ENCODE results near the gene NCAM1.

NCAM1 gene

GRCh38 chr11:113057038-113057437 lies 95.8 kb downstream of the NCAM1 start:
- Histone ChIP-seq H3K4me1 (ENCODE audit: control insufficient read depth, insufficient read depth, low read length, poor library complexity, severe bottlenecking) (no peaks in the 10 kb centered on the region), H3K4me3 (ENCODE audit: extremely low read depth, insufficient read depth, low read length, poor library complexity, severe bottlenecking) (no peak overlapping the region), H3K27ac (ENCODE audit: low read depth, low read length, severe bottlenecking) (no peak overlapping the region), H3K36me3 (ENCODE audit: control insufficient read depth, insufficient read depth, low read length) (no peaks in the 10 kb centered on the region), H3K9me3 (ENCODE audit: control insufficient read depth, low read length) (no peaks in the 10 kb centered on the region)
- WGBS, 2 experiments (ENCODE audit: insufficient coverage in 2 of 2), result 94 to 97% methylated on average over 2 of the region's 2 CpGs

GRCh38 chr11:113059548-113059947 lies 98.3 kb downstream of the NCAM1 start:
- 94 to 100% methylated on average over 1 to 2 of the region's 4 CpGs for WGBS, 2 experiments (ENCODE audit: insufficient coverage in 2 of 2)
- Histone ChIP-seq H3K36me3 (ENCODE audit: control insufficient read depth, insufficient read depth, low read length) (no peaks in the 10 kb centered on the region), H3K9me3 (ENCODE audit: control insufficient read depth, low read length) (no peaks in the 10 kb centered on the region), H3K4me3 (ENCODE audit: extremely low read depth, insufficient read depth, low read length, poor library complexity, severe bottlenecking) (no peak overlapping the region), H3K27ac (ENCODE audit: low read depth, low read length, severe bottlenecking) (no peak overlapping the region), H3K4me1 (ENCODE audit: control insufficient read depth, insufficient read depth, low read length, poor library complexity, severe bottlenecking) (no peaks in the 10 kb centered on the region)

- Histone ChIP-seq H3K4me3 (ENCODE audit: extremely low read depth, insufficient read depth, low read length, poor library complexity, severe bottlenecking) (no peak overlapping the region), H3K27ac (ENCODE audit: low read depth, low read length, severe bottlenecking) (no peak overlapping the region), H3K9me3 (ENCODE audit: control insufficient read depth, low read length) (no peaks in the 10 kb centered on the region), H3K4me1 (ENCODE audit: control insufficient read depth, insufficient read depth, low read length, poor library complexity, severe bottlenecking) (no peaks in the 10 kb centered on the region), H3K36me3 (ENCODE audit: control insufficient read depth, insufficient read depth, low read length) (no peaks in the 10 kb centered on the region)
- 83% methylated on average over 1 of the region's 1 CpG; no CpG with 5 or more reads in 1 of the 2 experiments for WGBS, 2 experiments (ENCODE audit: insufficient coverage in 2 of 2)
These were observed 104.1 kb downstream of the NCAM1 start for GRCh38 chr11:113065330-113065729.

- Histone ChIP-seq H3K9me3 (ENCODE audit: control insufficient read depth, low read length) (no peaks in the 10 kb centered on the region), H3K27ac (ENCODE audit: low read depth, low read length, severe bottlenecking) (no peak overlapping the region), H3K4me3 (ENCODE audit: extremely low read depth, insufficient read depth, low read length, poor library complexity, severe bottlenecking) (no peak overlapping the region), H3K4me1 (ENCODE audit: control insufficient read depth, insufficient read depth, low read length, poor library complexity, severe bottlenecking) (no peaks in the 10 kb centered on the region), H3K36me3 (ENCODE audit: control insufficient read depth, insufficient read depth, low read length) (no peaks in the 10 kb centered on the region)
- WGBS, 2 experiments (ENCODE audit: insufficient coverage in 2 of 2), result 90 to 96% methylated on average over 2 of the region's 5 CpGs
These were observed 111.1 kb downstream of the NCAM1 start for GRCh38 chr11:113072237-113072858.

GRCh38 chr11:113073290-113073953 lies 112.2 kb downstream of the NCAM1 start:
- no peaks in the 10 kb centered on the region for H3K36me3 ChIP-seq (ENCODE audit: control insufficient read depth, insufficient read depth, low read length)
- H3K4me1 ChIP-seq (ENCODE audit: control insufficient read depth, insufficient read depth, low read length, poor library complexity, severe bottlenecking), result no peaks in the 10 kb centered on the region
- no peak overlapping the region for H3K4me3 ChIP-seq (ENCODE audit: extremely low read depth, insufficient read depth, low read length, poor library complexity, severe bottlenecking)
- no peaks in the 10 kb centered on the region for H3K9me3 ChIP-seq (ENCODE audit: control insufficient read depth, low read length)
- no CpG with 5 or more reads among the region's 3 CpGs for WGBS, 2 experiments (ENCODE audit: insufficient coverage in 2 of 2)
- no peak overlapping the region for H3K27ac ChIP-seq (ENCODE audit: low read depth, low read length, severe bottlenecking)

- H3K9me3 ChIP-seq (ENCODE audit: control insufficient read depth, low read length), result no peaks in the 10 kb centered on the region
- no CpG with 5 or more reads among the region's 1 CpG for WGBS, 2 experiments (ENCODE audit: insufficient coverage in 2 of 2)
- no peak overlapping the region for H3K4me3 ChIP-seq (ENCODE audit: extremely low read depth, insufficient read depth, low read length, poor library complexity, severe bottlenecking)
- no peaks in the 10 kb centered on the region for H3K4me1 ChIP-seq (ENCODE audit: control insufficient read depth, insufficient read depth, low read length, poor library complexity, severe bottlenecking)
- H3K36me3 ChIP-seq (ENCODE audit: control insufficient read depth, insufficient read depth, low read length), result no peaks in the 10 kb centered on the region
- H3K27ac ChIP-seq (ENCODE audit: low read depth, low read length, severe bottlenecking), result no peak overlapping the region
These were observed 114.4 kb downstream of the NCAM1 start for GRCh38 chr11:113075586-113076095.

GRCh38 chr11:113077379-113077778 lies 116.2 kb downstream of the NCAM1 start:
- 100% methylated on average over 1 to 5 of the region's 6 CpGs for WGBS, 2 experiments (ENCODE audit: insufficient coverage in 2 of 2)
- H3K4me3 ChIP-seq (ENCODE audit: extremely low read depth, insufficient read depth, low read length, poor library complexity, severe bottlenecking), result no peak overlapping the region
- no peaks in the 10 kb centered on the region for H3K36me3 ChIP-seq (ENCODE audit: control insufficient read depth, insufficient read depth, low read length)
- H3K4me1 ChIP-seq (ENCODE audit: control insufficient read depth, insufficient read depth, low read length, poor library complexity, severe bottlenecking), result no peaks in the 10 kb centered on the region
- H3K9me3 ChIP-seq (ENCODE audit: control insufficient read depth, low read length), result no peaks in the 10 kb centered on the region
- H3K27ac ChIP-seq (ENCODE audit: low read depth, low read length, severe bottlenecking), result no peak overlapping the region

GRCh38 chr11:113082341-113082955 lies 121.2 kb downstream of the NCAM1 start:
- Histone ChIP-seq H3K27ac (ENCODE audit: low read depth, low read length, severe bottlenecking) (no peak overlapping the region), H3K36me3 (ENCODE audit: control insufficient read depth, insufficient read depth, low read length) (no peaks in the 10 kb centered on the region), H3K4me1 (ENCODE audit: control insufficient read depth, insufficient read depth, low read length, poor library complexity, severe bottlenecking) (no peaks in the 10 kb centered on the region), H3K9me3 (ENCODE audit: control insufficient read depth, low read length) (no peaks in the 10 kb centered on the region), H3K4me3 (ENCODE audit: extremely low read depth, insufficient read depth, low read length, poor library complexity, severe bottlenecking) (no peak overlapping the region)
- 88 to 97% methylated on average over 6 of the region's 12 CpGs for WGBS, 2 experiments (ENCODE audit: insufficient coverage in 2 of 2)

GRCh38 chr11:113083571-113083970 lies 122.4 kb downstream of the NCAM1 start:
- no peak overlapping the region for H3K4me3 ChIP-seq (ENCODE audit: extremely low read depth, insufficient read depth, low read length, poor library complexity, severe bottlenecking)
- no peaks in the 10 kb centered on the region for H3K4me1 ChIP-seq (ENCODE audit: control insufficient read depth, insufficient read depth, low read length, poor library complexity, severe bottlenecking)
- no peak overlapping the region for H3K27ac ChIP-seq (ENCODE audit: low read depth, low read length, severe bottlenecking)
- no peaks in the 10 kb centered on the region for H3K9me3 ChIP-seq (ENCODE audit: control insufficient read depth, low read length)
- WGBS, 2 experiments (ENCODE audit: insufficient coverage in 2 of 2), result 80 to 86% methylated on average over 3 of the region's 3 CpGs
- no peaks in the 10 kb centered on the region for H3K36me3 ChIP-seq (ENCODE audit: control insufficient read depth, insufficient read depth, low read length)

- WGBS, 2 experiments (ENCODE audit: insufficient coverage in 2 of 2), result 93 to 100% methylated on average over 3 of the region's 4 CpGs
- no peak overlapping the region for H3K27ac ChIP-seq (ENCODE audit: low read depth, low read length, severe bottlenecking)
- H3K36me3 ChIP-seq (ENCODE audit: control insufficient read depth, insufficient read depth, low read length), result no peaks in the 10 kb centered on the region
- no peaks in the 10 kb centered on the region for H3K9me3 ChIP-seq (ENCODE audit: control insufficient read depth, low read length)
- no peak overlapping the region for H3K4me3 ChIP-seq (ENCODE audit: extremely low read depth, insufficient read depth, low read length, poor library complexity, severe bottlenecking)
- no peaks in the 10 kb centered on the region for H3K4me1 ChIP-seq (ENCODE audit: control insufficient read depth, insufficient read depth, low read length, poor library complexity, severe bottlenecking)
These were observed 123.1 kb downstream of the NCAM1 start for GRCh38 chr11:113084297-113084696.

GRCh38 chr11:113085446-113085845 lies 124.2 kb downstream of the NCAM1 start:
- Histone ChIP-seq H3K36me3 (ENCODE audit: control insufficient read depth, insufficient read depth, low read length) (no peaks in the 10 kb centered on the region), H3K4me3 (ENCODE audit: extremely low read depth, insufficient read depth, low read length, poor library complexity, severe bottlenecking) (no peak overlapping the region), H3K9me3 (ENCODE audit: control insufficient read depth, low read length) (no peaks in the 10 kb centered on the region), H3K27ac (ENCODE audit: low read depth, low read length, severe bottlenecking) (no peak overlapping the region), H3K4me1 (ENCODE audit: control insufficient read depth, insufficient read depth, low read length, poor library complexity, severe bottlenecking) (no peaks in the 10 kb centered on the region)
- 83% methylated on average over 1 of the region's 3 CpGs; no CpG with 5 or more reads in 1 of the 2 experiments for WGBS, 2 experiments (ENCODE audit: insufficient coverage in 2 of 2)
